WI38 (cell line): ENCODE results near the gene USP32.

Experiments
- H3K4me3 ChIP-seq: 2 replicates; pipeline ENCODE4 v1.5.1; 2011; ENCODE audit warnings: low read depth, mild to moderate bottlenecking, control low read depth, low read length
- CTCF ChIP-seq: IDR thresholded peaks from 2 replicates; pipeline ENCODE4 v1.5.1; 2012; ENCODE audit warnings: low read depth, mild to moderate bottlenecking, control low read depth, low read length

The USP32 gene

DNA sequence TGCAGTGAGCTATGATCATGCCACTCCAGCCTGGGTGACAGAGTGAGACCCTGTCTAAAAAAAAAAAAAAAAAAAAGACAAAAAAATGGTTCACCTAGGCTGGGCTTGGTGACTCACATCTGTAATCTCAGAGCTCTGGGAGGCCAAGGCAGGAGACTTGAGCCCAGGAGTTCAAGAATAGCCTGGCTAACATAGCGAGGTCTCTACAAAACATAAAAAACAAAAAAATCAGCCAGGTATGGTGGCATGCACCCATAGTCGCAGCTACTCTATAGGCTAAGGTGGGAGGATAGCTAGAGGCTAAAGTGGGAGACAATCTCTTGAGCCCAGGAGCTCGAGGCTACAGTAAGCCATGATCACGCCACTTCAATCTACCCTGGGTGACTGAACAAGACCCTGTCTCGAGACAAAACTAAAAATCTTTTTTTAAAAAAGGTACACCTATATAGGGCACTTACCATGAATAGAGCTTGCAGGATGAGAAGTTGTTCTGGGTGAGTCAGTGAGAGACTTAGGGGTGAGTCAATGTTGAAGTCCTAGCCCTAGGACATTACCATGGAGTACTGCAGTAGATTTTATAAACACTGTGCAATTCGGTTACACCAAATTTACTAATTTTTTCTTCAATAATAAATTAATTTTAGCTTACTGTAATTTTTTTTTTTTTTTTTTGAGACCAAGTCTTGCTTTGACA, 19.0 kb downstream of the USP32 start:
- H3K4me3 ChIP-seq = no peak overlapping the region
- no peak for TF ChIP-seq CTCF

GRCh38 chr17:60371818-60372510, 20.0 kb downstream of the USP32 start:
- no peak for TF ChIP-seq CTCF

GRCh38 chr17:60371416-60371815, 20.5 kb downstream of the USP32 start:
- no peak for TF ChIP-seq CTCF
- H3K4me3 ChIP-seq = no peak overlapping the region

More at GRCh38 chr17:60371818-60372510, 20.0 kb downstream of the USP32 start:
- no peak overlapping the region for H3K4me3 ChIP-seq

GRCh38 chr17:60369727-60370126, 22.2 kb downstream of the USP32 start:
- no peak overlapping the region for H3K4me3 ChIP-seq
- no peak for TF ChIP-seq CTCF

DNA sequence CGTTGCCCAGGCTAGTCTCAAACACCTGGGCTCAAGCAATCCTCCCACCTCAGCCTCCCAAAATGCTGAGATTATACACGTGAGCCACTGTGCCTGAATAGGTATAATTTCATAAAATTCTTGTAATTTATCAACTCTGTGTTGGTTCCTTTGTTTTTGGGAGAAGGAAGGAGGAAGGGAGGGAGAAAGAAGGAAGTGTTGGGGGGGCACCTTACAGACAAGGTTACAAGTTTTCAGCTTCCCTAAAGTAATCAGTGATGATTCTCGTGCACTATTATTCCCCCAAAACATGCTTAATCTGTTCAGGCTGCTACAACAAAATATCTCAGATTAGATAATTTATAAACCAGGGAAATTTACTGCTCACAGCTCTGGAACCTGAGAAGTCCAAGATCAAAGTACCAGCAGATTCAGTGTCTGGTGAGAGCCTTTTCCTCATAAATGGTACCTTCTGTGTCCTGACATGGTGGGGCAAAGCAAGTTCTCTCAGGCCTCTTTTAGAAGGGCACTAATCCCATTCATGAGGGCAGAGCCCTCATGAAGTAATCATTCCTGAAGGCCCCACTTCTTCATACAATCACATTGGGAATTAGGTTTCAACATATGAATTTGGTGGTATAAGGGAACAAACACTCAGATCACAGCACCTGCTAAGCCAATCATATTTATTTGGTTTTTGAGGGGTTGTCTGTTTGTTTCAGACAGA, 28.1 kb downstream of the USP32 start:
- no peak for TF ChIP-seq CTCF
- H3K4me3 ChIP-seq = no peak overlapping the region

DNA sequence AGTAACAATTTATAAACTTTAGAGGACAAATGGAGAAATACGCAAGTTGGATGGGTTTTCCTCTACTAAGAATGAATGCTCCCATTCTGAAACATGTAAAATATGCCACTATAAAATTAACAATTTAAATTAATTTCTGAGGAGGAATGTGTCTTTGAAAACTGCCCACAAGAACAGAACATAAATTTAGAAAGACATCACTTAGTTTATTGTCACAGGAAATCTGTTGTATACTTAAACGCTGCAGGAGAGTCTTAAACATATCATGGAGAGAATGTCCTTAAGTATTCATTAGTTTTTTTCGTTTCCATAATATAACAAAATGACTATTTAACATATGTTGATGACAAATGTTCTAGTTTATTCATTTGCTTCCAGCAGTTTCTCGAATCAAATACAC, 29.6 kb downstream of the USP32 start:
- no peak for TF ChIP-seq CTCF
- no peak overlapping the region for H3K4me3 ChIP-seq

GRCh38 chr17:60361889-60362288, 30.0 kb downstream of the USP32 start:
- no peak overlapping the region for H3K4me3 ChIP-seq

More at GRCh38 chr17:60361889-60362288, 30.0 kb downstream of the USP32 start:
- TF ChIP-seq CTCF = no peak
